CD4-positive, alpha-beta T cell (primary cell): Measurements from ENCODE around the gene SUMF1. TPM values are rescaled to one million over a fixed set of nuclear protein-coding genes. Genes with fewer than 3 reads are reported as not detected.
A peak's percentile ranks its signal among the peaks of the same experiment; 100 is the strongest.

Source experiments
- ATAC-seq: fragments of 200-7000 bp; cut with Tn5 transposase; one replicate; pipeline ENCODE4 v1.10.0; 2022; ENCODE audit warnings: mild to moderate bottlenecking; ENCODE audit not compliant: poor library complexity
- CTCF ChIA-PET: fragments of 350-600 bp; sonication (Branson Sonifier 250); formaldehyde crosslinking; loops from one replicate; lab custom pipeline; 2021; ENCODE audit warnings: antibody characterized with exemption, inconsistent platforms; lab: Charles Lee
- POLR2A ChIA-PET: fragments of 350-600 bp; sonication (Branson Sonifier 250); formaldehyde crosslinking; loops from one replicate; lab custom pipeline; 2021; ENCODE audit warnings: antibody characterized with exemption, inconsistent platforms; lab: Charles Lee
- DNase-seq, 14 experiments: peaks; one replicate each; pipeline ENCODE4 v3.0.0-alpha.2; 2013 to 2020; ENCODE audit warnings: mixed read lengths in 2 of 14
- H3K27ac ChIP-seq, 2 donors: one replicate each; pipeline versions ENCODE4 v1.5.1 to v1.7.0; 2013; ENCODE audit warnings: low read length in 2 of 2, low read depth in 1 of 2, mild to moderate bottlenecking in 1 of 2
- H3K27me3 ChIP-seq, 2 experiments: 1 replicate in 1 of 2; 2 replicates in 1 of 2; pipeline versions ENCODE4 v1.6.1 to v1.7.0; 2013; ENCODE audit warnings: low read length in 2 of 2, control low read depth in 1 of 2, mild to moderate bottlenecking in 1 of 2, moderate library complexity in 1 of 2; ENCODE audit not compliant: insufficient read depth in 2 of 2, control insufficient read depth in 1 of 2
- H3K36me3 ChIP-seq: one replicate; pipeline ENCODE4 v1.6.1; 2013; ENCODE audit warnings: low read length, control low read depth; ENCODE audit not compliant: insufficient read depth
- H3K4me1 ChIP-seq: one replicate; pipeline ENCODE4 v1.6.1; 2013; ENCODE audit warnings: low read length, control low read depth; ENCODE audit not compliant: insufficient read depth
- H3K4me3 ChIP-seq: one replicate; pipeline ENCODE4 v1.5.1; 2013; ENCODE audit warnings: mild to moderate bottlenecking, low read length, moderate library complexity
- H3K9me3 ChIP-seq, 2 experiments: 1 replicate in 1 of 2; 2 replicates in 1 of 2; pipeline versions ENCODE4 v1.6.1 to v1.7.0; 2013; ENCODE audit warnings: low read length in 2 of 2, mild to moderate bottlenecking in 2 of 2, control low read depth in 1 of 2, moderate library complexity in 1 of 2; ENCODE audit not compliant: control insufficient read depth in 1 of 2, insufficient read depth in 1 of 2
- H3K27ac Mint-ChIP-seq: one replicate; pipeline ENCODE4 v1.8.0; 2020; ENCODE audit warnings: mixed read lengths
- H3K27me3 Mint-ChIP-seq: one replicate; pipeline ENCODE4 v1.8.0; 2021; ENCODE audit warnings: mixed read lengths
- H3K36me3 Mint-ChIP-seq: one replicate; pipeline ENCODE4 v1.8.0; 2021; ENCODE audit warnings: low read depth, mixed read lengths
- H3K4me1 Mint-ChIP-seq: one replicate; pipeline ENCODE4 v1.8.0; 2021; ENCODE audit warnings: low read depth, mixed read lengths
- H3K4me3 Mint-ChIP-seq: one replicate; pipeline ENCODE4 v1.8.0; 2020; ENCODE audit warnings: mild to moderate bottlenecking, mixed read lengths
- H3K9me3 Mint-ChIP-seq: one replicate; pipeline ENCODE4 v1.8.0; 2020; ENCODE audit warnings: mixed read lengths
- CTCF ChIP-seq: fragments of 200-600 bp; IDR thresholded peaks from one replicate; pipeline ENCODE4 v1.8.0; 2022; ENCODE audit warnings: antibody characterized with exemption, mild to moderate bottlenecking
- intact Hi-C, 2 experiments: fragments of 100-400 bp; cut with DNase I in 1 of 2; cut with micrococcal nuclease in 1 of 2; formaldehyde crosslinking; loops; one replicate each; pipeline versions ENCODE4 v1.15.1 to v1.9.0; 2023 to 2025; cut with DNase I, micrococcal nuclease
- total RNA-seq, 174 experiments: library from RNA in 2 of 174; stranded (reverse) in 2 of 174; gene quantifications; one replicate each; pipeline ENCODE4 v1.2.3 and lab custom pipeline; 2021 to 2026

SUMF1 gene
- total RNA-seq, 2 experiments from 2014 or later = 7.0 to 8.1 TPM

DNA sequence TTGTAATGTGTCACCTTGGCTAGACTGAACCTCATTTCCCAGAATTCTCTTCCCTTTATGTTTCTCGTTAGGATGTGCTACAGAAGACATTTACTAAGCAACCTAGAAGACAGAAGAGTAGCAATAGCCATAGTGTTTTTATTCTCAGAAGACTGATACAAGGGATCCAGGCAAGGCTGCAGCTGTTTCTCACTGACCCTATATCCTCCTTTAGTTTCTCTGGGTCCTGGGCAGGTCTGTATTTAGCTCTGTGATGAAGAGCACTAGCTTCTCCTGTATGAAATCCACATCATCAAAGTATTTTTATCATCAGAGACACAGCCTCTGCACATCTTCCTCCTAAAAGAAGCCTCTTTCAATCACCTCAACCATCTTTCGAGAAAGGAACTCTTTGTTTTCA lies 72.5 kb downstream of the SUMF1 start:
- H3K27ac ChIP-seq = no peak overlapping the region
- H3K4me3 Mint-ChIP-seq = no peak overlapping the region

DNA sequence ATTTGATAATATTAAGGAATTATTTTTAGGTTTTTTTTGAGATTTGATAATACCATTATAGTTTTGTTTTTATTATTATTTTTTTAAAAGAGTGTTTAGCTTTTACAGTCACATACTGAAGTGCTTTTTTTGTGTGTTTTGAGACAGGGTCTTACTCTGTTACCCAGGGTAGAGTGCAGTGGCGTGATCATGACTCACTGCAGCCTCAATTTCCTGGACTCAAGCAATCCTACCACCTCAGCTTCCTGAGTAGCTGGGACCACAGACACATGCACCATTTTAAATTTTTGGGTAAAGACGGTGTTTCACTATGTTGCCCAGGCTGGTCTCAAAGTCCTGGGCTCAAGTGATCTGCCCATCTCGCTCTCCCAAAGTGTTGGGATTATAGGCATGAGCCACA lies 73.0 kb downstream of the SUMF1 start:
- DNase-seq = peak in 9 of 14 experiments; percentile 1 to 52 (median 8)

More for the DNA sequence above, 72.5 kb downstream of the SUMF1 start:
- Mint-ChIP-seq H3K9me3 (no peaks in the 10 kb centered on the region), H3K27ac (no peak overlapping the region), H3K27me3 (no peaks in the 10 kb centered on the region), H3K36me3 (peaks cover 58% of the 10 kb centered on the region), H3K4me1 (peaks cover 7% of the 10 kb centered on the region)
- peaks cover 7% of the 10 kb centered on the region for H3K4me1 ChIP-seq
- H3K9me3 ChIP-seq = peaks cover 6 to 7% of the 10 kb centered on the region in 2 experiments
- TF ChIP-seq CTCF = no peak
- H3K27me3 ChIP-seq = no peaks in the 10 kb centered on the region
- intact Hi-C loops = no loop called here
- ATAC-seq (no peak), DNase-seq (no peak)
- no peak overlapping the region for H3K4me3 ChIP-seq
- POLR2A ChIA-PET = no interaction called here
- CTCF ChIA-PET = interaction anchor here (1.1 kb wide), 1 partner anchor 8 kb away, joined by 3 read pairs; no protein-coding TSS in a partner anchor
- peaks cover 4% of the 10 kb centered on the region for H3K36me3 ChIP-seq

DNA sequence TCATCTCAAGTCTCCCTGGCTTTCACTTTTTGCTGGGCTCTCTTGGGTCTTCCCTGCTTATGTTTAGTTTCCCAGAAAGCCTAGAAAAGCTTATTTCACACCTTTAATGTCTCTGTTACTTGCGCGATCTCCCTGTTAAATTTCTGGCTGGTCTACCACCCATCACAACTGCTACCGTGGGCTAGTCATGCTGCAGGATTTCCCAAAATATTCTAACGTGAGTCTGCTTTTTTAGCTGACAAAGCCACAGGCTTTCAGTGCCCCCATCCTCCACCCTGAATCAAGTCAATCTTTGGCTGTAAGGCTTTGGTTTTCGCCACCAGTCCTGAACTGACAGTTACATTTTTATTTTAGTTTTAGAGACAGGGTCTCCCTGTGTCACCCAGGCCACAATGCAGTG lies 74.1 kb downstream of the SUMF1 start:
- no peak overlapping the region for H3K27ac Mint-ChIP-seq
- Histone ChIP-seq H3K27me3 (no peaks in the 10 kb centered on the region), H3K4me1 (peaks cover 7% of the 10 kb centered on the region), H3K27ac (no peak overlapping the region), H3K36me3 (peaks cover 4% of the 10 kb centered on the region), H3K9me3 (peaks cover 6 to 7% of the 10 kb centered on the region in 2 experiments), H3K4me3 (no peak overlapping the region)
- no peak for TF ChIP-seq CTCF
- peaks cover 7% of the 10 kb centered on the region for H3K4me1 Mint-ChIP-seq
- ATAC-seq (no peak), DNase-seq (no peak)
- intact Hi-C loops = no loop called here
- no peaks in the 10 kb centered on the region for H3K27me3 Mint-ChIP-seq
- H3K9me3 Mint-ChIP-seq = no peaks in the 10 kb centered on the region
- ChIA-PET CTCF (no interaction called here), POLR2A (no interaction called here)
- peaks cover 53% of the 10 kb centered on the region for H3K36me3 Mint-ChIP-seq
- H3K4me3 Mint-ChIP-seq = no peak overlapping the region

More for the DNA sequence above, 73.0 kb downstream of the SUMF1 start:
- H3K27me3 ChIP-seq = no peaks in the 10 kb centered on the region
- H3K36me3 ChIP-seq = peaks cover 4% of the 10 kb centered on the region
- no peak for TF ChIP-seq CTCF
- no peak overlapping the region for H3K4me3 ChIP-seq
- H3K9me3 ChIP-seq = peaks cover 6 to 7% of the 10 kb centered on the region in 2 experiments
- Mint-ChIP-seq H3K4me3 (no peak overlapping the region), H3K27ac (no peak overlapping the region), H3K36me3 (peaks cover 57% of the 10 kb centered on the region), H3K9me3 (no peaks in the 10 kb centered on the region), H3K4me1 (peaks cover 7% of the 10 kb centered on the region), H3K27me3 (no peaks in the 10 kb centered on the region)
- ATAC-seq = no peak
- H3K27ac ChIP-seq = no peak overlapping the region
- intact Hi-C loops = no loop called here
- H3K4me1 ChIP-seq = peaks cover 7% of the 10 kb centered on the region
- ChIA-PET POLR2A (no interaction called here), CTCF (interaction anchor here (1.1 kb wide), 1 partner anchor 9 kb away, joined by 3 read pairs; no protein-coding TSS in a partner anchor)
